ENCODE data around the gene ACOT13.
"Not testable (repeated sequence)": the region's sequence is repeated elsewhere in the genome, so short reads cannot be mapped to it uniquely, and the experiment has no call there.

DNA sequence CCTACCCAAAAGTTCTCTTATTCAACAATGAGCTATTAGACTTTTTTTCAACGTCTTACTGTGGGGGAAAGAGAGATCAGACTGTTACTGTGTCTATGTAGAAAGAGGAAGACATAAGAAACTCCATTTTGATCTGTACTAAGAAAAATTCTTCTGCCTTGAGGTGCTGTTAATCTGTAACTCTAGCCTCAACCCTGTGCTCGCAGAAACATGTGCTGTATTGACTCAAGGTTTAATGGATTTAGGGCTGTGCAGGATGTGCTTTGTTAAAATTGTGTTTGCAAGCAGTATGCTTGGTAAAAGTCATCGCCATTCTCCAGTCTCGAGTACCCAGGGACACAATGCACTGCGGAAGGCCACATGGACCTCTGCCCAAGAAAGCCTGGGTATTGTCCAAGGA is 5.1 kb upstream of the ACOT13 start:
- TF ChIP-seq NRF1 (IDR thresholded peaks at IDR 0.05; ENCODE audit: low read depth, low read length); EP300 (IDR thresholded peaks at IDR 0.05; ENCODE audit: borderline replicate concordance in 1 of 2, low read depth in 1 of 2, low read length in 1 of 2); MXI1 (IDR thresholded peaks at IDR 0.05; ENCODE audit: low read depth, low read length); ELF1 (IDR thresholded peaks at IDR 0.05); JUND (IDR thresholded peaks at IDR 0.05); CHD2 (IDR thresholded peaks at IDR 0.05; ENCODE audit: low read length, partially characterized antibody); SIN3A (IDR thresholded peaks at IDR 0.05; ENCODE audit: borderline replicate concordance, low read depth, low read length); GABPA (IDR thresholded peaks at IDR 0.05; ENCODE audit: low read depth); RAD21 (IDR thresholded peaks at IDR 0.05; ENCODE audit: low read length): not testable (repeated sequence)
- TF ChIP-seq, protein P1, sequence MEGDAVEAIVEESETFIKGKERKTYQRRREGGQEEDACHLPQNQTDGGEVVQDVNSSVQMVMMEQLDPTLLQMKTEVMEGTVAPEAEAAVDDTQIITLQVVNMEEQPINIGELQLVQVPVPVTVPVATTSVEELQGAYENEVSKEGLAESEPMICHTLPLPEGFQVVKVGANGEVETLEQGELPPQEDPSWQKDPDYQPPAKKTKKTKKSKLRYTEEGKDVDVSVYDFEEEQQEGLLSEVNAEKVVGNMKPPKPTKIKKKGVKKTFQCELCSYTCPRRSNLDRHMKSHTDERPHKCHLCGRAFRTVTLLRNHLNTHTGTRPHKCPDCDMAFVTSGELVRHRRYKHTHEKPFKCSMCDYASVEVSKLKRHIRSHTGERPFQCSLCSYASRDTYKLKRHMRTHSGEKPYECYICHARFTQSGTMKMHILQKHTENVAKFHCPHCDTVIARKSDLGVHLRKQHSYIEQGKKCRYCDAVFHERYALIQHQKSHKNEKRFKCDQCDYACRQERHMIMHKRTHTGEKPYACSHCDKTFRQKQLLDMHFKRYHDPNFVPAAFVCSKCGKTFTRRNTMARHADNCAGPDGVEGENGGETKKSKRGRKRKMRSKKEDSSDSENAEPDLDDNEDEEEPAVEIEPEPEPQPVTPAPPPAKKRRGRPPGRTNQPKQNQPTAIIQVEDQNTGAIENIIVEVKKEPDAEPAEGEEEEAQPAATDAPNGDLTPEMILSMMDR (IDR thresholded peaks at IDR 0.05) = not testable (repeated sequence)
- TF ChIP-seq, protein P2, sequence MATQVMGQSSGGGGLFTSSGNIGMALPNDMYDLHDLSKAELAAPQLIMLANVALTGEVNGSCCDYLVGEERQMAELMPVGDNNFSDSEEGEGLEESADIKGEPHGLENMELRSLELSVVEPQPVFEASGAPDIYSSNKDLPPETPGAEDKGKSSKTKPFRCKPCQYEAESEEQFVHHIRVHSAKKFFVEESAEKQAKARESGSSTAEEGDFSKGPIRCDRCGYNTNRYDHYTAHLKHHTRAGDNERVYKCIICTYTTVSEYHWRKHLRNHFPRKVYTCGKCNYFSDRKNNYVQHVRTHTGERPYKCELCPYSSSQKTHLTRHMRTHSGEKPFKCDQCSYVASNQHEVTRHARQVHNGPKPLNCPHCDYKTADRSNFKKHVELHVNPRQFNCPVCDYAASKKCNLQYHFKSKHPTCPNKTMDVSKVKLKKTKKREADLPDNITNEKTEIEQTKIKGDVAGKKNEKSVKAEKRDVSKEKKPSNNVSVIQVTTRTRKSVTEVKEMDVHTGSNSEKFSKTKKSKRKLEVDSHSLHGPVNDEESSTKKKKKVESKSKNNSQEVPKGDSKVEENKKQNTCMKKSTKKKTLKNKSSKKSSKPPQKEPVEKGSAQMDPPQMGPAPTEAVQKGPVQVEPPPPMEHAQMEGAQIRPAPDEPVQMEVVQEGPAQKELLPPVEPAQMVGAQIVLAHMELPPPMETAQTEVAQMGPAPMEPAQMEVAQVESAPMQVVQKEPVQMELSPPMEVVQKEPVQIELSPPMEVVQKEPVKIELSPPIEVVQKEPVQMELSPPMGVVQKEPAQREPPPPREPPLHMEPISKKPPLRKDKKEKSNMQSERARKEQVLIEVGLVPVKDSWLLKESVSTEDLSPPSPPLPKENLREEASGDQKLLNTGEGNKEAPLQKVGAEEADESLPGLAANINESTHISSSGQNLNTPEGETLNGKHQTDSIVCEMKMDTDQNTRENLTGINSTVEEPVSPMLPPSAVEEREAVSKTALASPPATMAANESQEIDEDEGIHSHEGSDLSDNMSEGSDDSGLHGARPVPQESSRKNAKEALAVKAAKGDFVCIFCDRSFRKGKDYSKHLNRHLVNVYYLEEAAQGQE (IDR thresholded peaks at IDR 0.05; ENCODE audit: low read depth, low read length) = not testable (repeated sequence)
- TF ChIP-seq, protein P3, sequence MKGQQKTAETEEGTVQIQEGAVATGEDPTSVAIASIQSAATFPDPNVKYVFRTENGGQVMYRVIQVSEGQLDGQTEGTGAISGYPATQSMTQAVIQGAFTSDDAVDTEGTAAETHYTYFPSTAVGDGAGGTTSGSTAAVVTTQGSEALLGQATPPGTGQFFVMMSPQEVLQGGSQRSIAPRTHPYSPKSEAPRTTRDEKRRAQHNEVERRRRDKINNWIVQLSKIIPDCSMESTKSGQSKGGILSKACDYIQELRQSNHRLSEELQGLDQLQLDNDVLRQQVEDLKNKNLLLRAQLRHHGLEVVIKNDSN (IDR thresholded peaks at IDR 0.05; ENCODE audit: borderline replicate concordance, low read depth) = not testable (repeated sequence)

Measured in SK-N-SH (cell line).